HFF-Myc (cell line): ENCODE data around the gene CACNA1I.

Experiments used
- DNase-seq: peaks from one replicate; pipeline ENCODE4 v3.0.0-alpha.2; 2011; ENCODE audit warnings: low read depth; ENCODE audit errors: extremely low read depth
- H3K4me3 ChIP-seq: replicated peaks from 2 replicates; pipeline ENCODE4 v1.5.1; 2011; ENCODE audit warnings: low read depth, mild to moderate bottlenecking, control low read depth, low read length
- TF ChIP-seq, protein P1 (sequence below): IDR thresholded peaks from 2 replicates; pipeline ENCODE4 v1.5.1; 2012; ENCODE audit warnings: mild to moderate bottlenecking, low read depth, low read length, control low read depth; ENCODE audit errors: missing control alignments

The CACNA1I gene

DNA sequence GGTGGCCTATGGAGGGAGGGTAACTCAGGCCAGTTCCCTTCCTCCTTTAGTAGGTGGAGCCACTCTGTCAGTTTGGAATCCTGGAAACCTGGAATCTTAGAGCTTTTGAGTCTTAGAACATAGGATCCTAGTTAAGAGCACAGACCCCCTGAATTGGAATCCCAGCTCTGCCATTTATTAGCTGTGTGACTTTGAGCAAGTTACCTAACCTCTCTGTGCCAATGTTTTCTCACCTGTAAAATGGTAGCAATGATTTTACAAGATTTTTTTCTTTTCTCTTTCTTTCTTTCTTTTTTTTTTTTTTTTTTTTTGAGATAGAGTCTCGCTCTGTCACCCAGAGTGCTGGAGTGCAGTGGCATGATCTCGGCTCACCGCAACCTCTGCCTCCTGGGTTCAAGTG, 17.1 kb upstream of the CACNA1I start:
- TF ChIP-seq, protein P1, sequence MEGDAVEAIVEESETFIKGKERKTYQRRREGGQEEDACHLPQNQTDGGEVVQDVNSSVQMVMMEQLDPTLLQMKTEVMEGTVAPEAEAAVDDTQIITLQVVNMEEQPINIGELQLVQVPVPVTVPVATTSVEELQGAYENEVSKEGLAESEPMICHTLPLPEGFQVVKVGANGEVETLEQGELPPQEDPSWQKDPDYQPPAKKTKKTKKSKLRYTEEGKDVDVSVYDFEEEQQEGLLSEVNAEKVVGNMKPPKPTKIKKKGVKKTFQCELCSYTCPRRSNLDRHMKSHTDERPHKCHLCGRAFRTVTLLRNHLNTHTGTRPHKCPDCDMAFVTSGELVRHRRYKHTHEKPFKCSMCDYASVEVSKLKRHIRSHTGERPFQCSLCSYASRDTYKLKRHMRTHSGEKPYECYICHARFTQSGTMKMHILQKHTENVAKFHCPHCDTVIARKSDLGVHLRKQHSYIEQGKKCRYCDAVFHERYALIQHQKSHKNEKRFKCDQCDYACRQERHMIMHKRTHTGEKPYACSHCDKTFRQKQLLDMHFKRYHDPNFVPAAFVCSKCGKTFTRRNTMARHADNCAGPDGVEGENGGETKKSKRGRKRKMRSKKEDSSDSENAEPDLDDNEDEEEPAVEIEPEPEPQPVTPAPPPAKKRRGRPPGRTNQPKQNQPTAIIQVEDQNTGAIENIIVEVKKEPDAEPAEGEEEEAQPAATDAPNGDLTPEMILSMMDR: no peak
- no peak for DNase-seq
- no peak overlapping the region for H3K4me3 ChIP-seq

DNA sequence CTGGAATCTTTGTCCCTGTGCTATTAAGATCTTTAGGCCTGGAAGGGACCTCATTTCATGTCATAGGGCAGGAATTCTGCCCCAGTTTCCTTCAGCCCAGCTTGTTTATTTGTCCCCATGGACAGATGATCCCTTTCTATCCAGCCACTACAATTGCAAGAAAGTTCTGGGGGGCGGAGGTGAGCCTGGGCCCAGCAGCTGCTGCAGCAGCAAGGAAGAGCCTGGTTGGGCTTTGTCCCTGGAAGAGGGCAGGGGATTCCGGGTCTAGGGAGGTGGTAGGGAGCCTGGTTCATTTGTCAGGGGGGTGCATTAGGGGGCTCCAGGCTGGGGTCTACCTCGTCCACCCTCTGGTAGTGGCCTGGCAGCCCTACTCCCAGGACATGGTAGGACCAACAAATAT, 16.4 kb upstream of the CACNA1I start:
- TF ChIP-seq, protein P1: no peak
- no peak overlapping the region for H3K4me3 ChIP-seq
- no peak for DNase-seq

DNA sequence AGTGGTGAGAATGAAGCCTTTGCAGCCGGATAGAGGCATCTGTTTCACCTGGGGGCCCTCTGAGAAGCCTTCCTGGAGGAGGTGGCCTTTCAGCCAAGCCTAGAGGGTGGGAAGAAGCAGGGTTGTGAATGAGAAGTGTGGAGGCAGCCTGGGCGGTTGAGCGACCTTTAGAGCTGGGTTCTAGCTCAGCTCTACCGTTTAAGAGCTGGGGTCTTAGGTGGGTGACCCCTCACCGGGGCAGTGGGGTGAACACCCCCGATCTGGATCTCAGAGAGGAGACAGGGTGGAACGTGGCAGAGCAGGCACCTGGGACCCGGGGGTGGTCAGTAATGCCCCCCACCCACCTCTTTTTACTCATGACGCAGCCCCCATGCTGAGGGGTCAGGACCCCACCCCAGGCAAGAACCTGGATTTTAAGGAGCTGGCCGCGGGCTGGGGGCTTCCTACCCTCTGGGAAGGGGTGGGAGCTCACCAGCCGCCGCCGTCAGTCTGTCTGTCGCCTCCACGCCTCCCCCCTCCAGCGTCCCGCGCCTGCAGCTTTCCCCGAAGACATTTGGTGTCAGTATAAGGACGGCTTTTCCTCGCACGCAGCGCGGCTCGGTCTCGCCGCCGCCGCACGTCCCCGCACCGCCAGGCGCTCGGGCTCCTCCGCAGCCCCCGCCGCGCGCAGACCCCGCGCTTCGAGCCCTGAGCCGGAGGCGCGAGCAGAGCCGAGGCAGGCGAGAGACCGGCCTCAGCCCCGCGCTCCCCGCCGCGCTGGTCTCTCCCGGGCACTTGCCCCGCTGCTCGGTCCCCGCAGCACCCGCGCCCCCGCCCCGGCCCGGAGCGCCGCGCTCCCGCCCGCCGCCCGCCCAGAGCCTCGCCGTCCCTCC, 13.3 kb upstream of the CACNA1I start:
- TF ChIP-seq, protein P1: no peak
- no peak for DNase-seq

DNA sequence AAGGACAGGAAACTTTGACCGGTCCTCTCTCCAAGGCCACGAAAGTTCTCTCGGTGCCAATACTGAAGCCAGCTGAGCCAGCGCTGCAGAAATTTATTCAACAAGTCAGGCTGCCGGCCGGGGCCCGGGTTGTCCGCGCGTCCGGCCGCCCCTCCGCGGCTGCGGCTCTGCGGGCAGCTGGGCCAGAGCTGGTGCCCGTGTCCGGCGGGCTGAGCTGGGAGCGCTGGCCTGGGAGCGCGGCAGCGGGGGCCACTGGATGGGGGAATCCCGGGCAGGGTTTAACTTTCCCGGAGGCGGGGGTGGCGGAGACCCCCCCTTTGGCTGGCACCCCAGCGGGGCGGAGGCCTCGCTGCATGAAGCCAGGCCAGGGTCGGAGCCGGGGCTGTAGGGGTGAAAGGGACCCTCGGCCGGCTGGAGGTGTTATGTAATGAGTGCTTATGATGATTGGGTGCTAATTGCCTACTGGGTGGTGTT, 12.3 kb upstream of the CACNA1I start:
- DNase-seq: no peak
- no peak overlapping the region for H3K4me3 ChIP-seq
- TF ChIP-seq, protein P1: no peak

More for the DNA sequence above, 13.3 kb upstream of the CACNA1I start:
- no peak overlapping the region for H3K4me3 ChIP-seq

DNA sequence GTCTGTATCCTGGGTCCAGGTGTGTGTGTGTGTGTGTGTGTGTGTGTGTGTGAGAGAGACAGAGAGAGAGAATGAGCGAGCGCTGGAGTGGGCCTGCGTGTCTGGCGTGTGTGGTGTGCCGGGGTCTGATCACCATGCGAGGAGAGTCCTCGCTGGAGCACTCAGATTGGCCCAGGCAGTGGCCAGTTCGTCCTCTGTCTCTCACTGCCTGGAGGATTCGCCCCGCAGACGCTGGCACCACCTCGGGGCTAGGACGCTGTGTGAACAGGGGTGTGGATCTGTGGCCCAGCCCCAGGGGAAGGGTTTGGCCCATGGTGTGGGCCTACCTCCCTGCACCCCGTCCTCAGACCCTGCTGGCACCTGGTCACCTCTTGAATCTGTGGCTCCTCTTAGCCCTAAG, 11.6 kb upstream of the CACNA1I start:
- no peak overlapping the region for H3K4me3 ChIP-seq
- TF ChIP-seq, protein P1: no peak
- no peak for DNase-seq

DNA sequence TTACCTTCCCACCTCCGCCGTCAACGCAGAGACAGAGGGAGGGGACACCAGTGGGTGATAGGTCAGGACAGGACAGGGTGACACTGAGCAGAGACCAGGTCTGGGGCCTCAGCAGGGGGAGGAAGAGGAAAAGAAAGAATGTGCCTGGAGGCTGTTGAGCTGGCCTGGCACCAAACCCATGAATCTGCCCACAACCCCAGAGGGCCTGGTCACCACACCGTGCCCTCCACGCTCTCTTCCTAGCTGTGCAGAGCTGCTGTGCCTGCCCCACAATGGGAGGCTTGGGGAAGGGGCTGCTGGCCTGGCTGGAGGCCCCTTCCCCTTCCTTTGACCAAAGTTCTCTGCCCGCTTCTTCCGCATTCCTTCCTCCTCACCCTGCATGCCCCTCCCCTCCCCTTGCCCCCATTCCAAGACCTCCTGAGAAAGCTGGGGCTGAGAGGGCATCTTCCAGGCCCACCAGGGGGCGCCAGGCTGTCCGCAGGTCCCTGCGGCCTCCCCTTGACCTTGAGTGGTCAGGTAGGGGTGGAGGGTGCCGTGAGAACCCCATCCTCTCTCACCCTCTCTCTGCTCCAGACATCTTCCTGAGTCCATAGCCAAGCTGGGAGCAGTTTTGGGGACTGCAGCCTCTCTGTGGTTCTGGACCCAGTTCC, 11.0 kb upstream of the CACNA1I start:
- no peak overlapping the region for H3K4me3 ChIP-seq
- no peak for DNase-seq
- TF ChIP-seq, protein P1: peak; percentile 61
